Measurements from ENCODE around the gene SPOCK1.
A peak's percentile ranks its signal among the peaks of the same experiment; 100 is the strongest.

SPOCK1 gene

DNA sequence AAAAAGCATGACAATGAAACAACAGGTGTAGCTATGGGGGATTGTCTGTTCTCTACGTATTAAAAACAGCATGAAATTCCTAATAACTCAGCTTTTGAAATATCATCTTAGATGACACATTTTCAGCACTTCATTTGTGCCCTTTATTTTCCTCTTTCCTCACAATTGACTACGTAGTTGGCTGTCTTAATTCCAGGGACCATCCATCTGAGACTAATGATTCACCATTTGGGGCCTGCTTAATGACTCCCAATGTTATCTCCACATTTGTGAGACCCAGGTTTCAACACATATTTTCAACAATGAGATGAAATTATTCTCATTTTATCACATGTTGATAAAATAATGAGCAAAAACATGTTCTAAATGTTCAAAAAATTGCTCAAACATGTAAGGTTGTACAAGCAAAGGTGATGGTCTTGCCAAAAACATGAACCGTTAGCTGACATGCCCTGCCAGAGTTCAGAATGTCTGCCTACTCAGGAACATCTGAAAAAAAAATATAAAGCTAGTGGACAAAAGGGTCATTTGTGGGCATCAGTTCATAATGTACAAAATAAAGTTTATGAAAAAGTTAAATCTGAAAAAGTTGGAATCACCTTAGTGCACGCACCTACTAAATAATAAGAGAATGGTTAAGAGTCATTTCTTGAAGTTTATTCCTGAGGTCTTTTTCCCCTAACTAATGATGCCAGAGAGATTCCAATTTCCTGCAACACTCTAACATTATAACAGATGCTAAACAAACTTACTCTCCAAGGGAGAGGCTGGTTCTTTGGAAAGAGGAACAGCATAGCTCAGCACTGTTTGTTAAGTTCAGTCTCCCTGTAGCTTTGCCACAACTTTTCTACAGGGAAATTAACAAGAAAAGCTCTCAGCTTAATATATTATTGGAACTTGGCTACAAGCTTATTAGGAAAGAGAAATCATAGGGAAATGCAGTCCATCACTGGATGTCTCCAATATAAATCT is 275.5 kb downstream of the SPOCK1 start:
- DNase-seq (ENCODE audit: low read depth, low spot score), result no peak

GRCh38 chr5:137221943-137222342 is 277.2 kb downstream of the SPOCK1 start:
- no peak for DNase-seq (ENCODE audit: low read depth, low spot score)
- H3K4me3 ChIP-seq (ENCODE audit: low read length), result no peak overlapping the region

More for the DNA sequence above, 275.5 kb downstream of the SPOCK1 start:
- H3K4me3 ChIP-seq (ENCODE audit: low read length), result no peak overlapping the region

DNA sequence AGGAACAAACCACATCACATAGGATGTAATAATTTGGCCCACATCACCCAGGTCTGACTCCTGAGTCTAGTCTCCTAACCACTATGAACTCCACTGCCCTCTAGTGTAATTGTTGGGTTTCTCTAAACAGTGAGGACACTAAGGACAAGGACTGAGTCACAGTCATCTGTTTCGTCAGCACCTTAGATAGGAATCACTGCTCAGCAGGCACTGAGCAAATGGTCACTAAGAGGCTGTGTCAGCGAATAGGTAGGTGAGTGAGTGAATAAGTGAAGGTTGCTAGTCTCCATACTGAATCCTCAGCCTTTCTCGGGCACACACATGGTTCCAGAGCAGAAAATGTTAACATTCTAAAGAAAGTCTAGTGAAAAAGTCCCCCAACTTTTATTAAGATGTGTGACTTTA is 278.6 kb downstream of the SPOCK1 start:
- DNase-seq (ENCODE audit: low read depth, low spot score), result peak; percentile 18
- H3K4me3 ChIP-seq (ENCODE audit: low read length), result no peak overlapping the region

GRCh38 chr5:137218896-137219295 is 280.2 kb downstream of the SPOCK1 start:
- DNase-seq (ENCODE audit: low read depth, low spot score), result no peak

DNA sequence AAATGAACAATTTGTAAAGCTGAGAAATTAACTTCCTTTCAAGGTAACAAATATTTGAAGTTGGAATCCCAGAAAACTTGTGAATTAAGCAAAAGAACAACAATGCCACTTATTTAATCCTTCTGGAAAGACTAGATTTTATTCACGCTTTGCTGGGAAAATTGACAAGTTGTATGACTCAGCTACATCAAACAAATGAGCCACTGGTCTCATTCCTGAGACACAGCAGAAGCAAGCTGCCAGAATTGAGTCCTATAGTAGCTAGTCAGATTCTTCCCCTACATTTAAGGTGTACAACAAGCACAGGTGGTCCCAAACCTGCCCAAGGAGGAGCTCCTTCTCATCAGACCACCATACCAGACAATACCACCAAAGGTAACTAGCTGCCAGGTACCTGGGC is 280.7 kb downstream of the SPOCK1 start:
- H3K4me3 ChIP-seq (ENCODE audit: low read length), result no peak overlapping the region
- DNase-seq (ENCODE audit: low read depth, low spot score), result no peak

More at GRCh38 chr5:137218896-137219295, 280.2 kb downstream of the SPOCK1 start:
- no peak overlapping the region for H3K4me3 ChIP-seq (ENCODE audit: low read length)

DNA sequence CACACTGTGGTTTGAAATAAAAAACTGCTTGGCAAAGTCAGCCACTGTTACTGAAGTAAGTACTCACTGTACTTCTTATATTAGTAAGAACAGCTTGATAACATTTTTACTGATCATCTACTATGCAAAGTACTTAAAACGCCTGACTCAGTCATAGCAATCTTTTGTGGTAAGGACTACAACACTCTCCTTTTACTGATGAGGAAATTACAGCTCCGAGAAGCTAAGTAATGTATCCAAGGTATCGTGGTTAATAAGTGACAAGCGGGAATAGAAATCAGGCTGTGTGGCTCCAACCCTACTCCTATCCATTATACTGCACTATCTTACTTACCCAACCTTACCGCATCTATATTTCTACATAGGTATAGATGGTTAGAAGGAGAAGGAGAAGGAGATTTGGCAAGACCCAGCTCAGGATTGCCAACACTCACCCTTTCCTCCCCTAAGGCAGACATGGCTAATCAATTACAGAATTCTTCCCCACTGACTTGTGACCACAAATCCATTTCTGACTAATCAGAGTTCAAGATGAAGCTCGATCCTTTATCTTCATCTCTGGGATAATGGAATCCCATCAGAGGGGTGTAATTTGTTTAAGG is 281.4 kb downstream of the SPOCK1 start:
- no peak for DNase-seq (ENCODE audit: low read depth, low spot score)
- H3K4me3 ChIP-seq (ENCODE audit: low read length), result no peak overlapping the region

GRCh38 chr5:137216976-137217598 is 282.0 kb downstream of the SPOCK1 start:
- no peak overlapping the region for H3K4me3 ChIP-seq (ENCODE audit: low read length)
- DNase-seq (ENCODE audit: low read depth, low spot score), result no peak

DNA sequence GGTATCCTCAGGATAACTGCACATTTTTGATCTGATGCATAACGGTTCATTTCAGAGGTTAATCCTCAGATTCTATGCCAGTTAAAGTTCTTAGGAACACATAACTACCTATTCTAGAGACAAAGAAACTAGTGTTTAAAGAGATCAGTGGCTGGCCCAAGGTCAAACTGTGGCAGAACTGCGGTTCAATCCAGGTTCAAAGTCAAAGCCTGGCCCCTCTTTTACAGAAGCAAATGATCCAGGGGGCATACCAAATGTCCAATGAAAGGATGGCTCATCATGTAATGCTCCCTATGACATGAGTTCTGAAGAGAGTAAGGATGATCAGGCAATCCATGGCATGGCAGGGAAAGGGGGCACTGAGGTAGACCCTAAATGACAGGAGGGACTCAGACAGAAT is 283.3 kb downstream of the SPOCK1 start:
- H3K4me3 ChIP-seq (ENCODE audit: low read length), result no peak overlapping the region
- DNase-seq (ENCODE audit: low read depth, low spot score), result no peak

- H3K4me3 ChIP-seq (ENCODE audit: low read length), result no peak overlapping the region
- no peak for DNase-seq (ENCODE audit: low read depth, low spot score)
These were observed 283.9 kb downstream of the SPOCK1 start for GRCh38 chr5:137215261-137215660.

GRCh38 chr5:137214446-137215189 is 284.5 kb downstream of the SPOCK1 start:
- H3K4me3 ChIP-seq (ENCODE audit: low read length), result no peak overlapping the region
- no peak for DNase-seq (ENCODE audit: low read depth, low spot score)

- no peak for DNase-seq (ENCODE audit: low read depth, low spot score)
These were observed 286.7 kb downstream of the SPOCK1 start for GRCh38 chr5:137212471-137212870.

GRCh38 chr5:137209232-137209809 is 289.8 kb downstream of the SPOCK1 start:
- DNase-seq (ENCODE audit: low read depth, low spot score), result no peak
- no peak overlapping the region for H3K4me3 ChIP-seq (ENCODE audit: low read length)

More at GRCh38 chr5:137212471-137212870, 286.7 kb downstream of the SPOCK1 start:
- H3K4me3 ChIP-seq (ENCODE audit: low read length), result no peak overlapping the region

DNA sequence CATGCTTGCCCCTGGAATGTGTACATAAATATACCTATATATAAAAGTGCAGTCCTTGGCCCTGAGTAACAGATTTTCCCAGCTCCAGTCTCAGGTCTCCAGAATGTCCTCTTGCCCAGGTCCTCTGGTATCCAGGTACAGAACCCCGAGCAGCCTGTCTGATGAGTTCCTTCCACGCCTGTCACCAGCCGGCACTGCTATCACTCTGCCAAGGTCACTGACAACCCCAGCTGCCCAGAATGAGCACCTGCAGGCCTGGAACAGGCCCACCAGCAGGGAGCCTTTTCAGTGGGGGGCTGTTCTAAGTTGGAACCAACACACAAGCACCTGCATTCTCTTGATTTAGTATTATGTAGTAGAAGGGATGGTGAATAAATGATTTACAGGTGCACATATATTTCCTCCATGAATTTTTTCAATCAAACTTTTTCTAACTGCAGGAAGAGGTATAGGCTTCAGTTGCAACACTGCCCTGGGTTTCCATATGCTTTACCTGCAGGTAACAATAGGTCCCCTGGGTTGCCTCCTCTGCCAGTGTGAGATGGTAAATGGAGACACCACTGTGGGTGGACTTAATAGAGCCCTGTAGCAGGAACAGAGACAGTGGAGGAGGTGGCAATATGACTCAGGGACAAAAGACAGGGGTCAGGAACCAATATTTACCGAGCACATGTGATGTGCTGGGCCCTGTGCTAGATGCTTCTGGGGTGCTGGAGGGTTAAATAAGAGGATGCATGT is 291.9 kb downstream of the SPOCK1 start:
- DNase-seq (ENCODE audit: low read depth, low spot score), result no peak
- no peak overlapping the region for H3K4me3 ChIP-seq (ENCODE audit: low read length)

GRCh38 chr5:137206030-137206715 is 293.0 kb downstream of the SPOCK1 start:
- no peak for DNase-seq (ENCODE audit: low read depth, low spot score)

GRCh38 chr5:137205231-137206027 is 293.7 kb downstream of the SPOCK1 start:
- no peak overlapping the region for H3K4me3 ChIP-seq (ENCODE audit: low read length)
- no peak for DNase-seq (ENCODE audit: low read depth, low spot score)

More at GRCh38 chr5:137206030-137206715, 293.0 kb downstream of the SPOCK1 start:
- H3K4me3 ChIP-seq (ENCODE audit: low read length), result no peak overlapping the region

GRCh38 chr5:137203011-137203632 is 296.0 kb downstream of the SPOCK1 start:
- H3K4me3 ChIP-seq (ENCODE audit: low read length), result no peak overlapping the region
- no peak for DNase-seq (ENCODE audit: low read depth, low spot score)
